BLaER1 (cell line): Measurements from ENCODE around the gene PRSS22.

ENCODE experiments used
- H3K27ac ChIP-seq: shearing (Covaris generic); formaldehyde crosslinking; 2 replicates; pipeline ENCODE4 v1.8.1; 2022
- H3K27me3 ChIP-seq: shearing (Covaris generic); formaldehyde crosslinking; 2 replicates; pipeline ENCODE4 v1.8.1; 2022
- H3K36me3 ChIP-seq: shearing (Covaris generic); formaldehyde crosslinking; 2 replicates; pipeline ENCODE4 v1.8.1; 2022
- H3K4me1 ChIP-seq: shearing (Covaris generic); formaldehyde crosslinking; 2 replicates; pipeline ENCODE4 v1.8.1; 2022
- H3K4me2 ChIP-seq: shearing (Covaris generic); formaldehyde crosslinking; 2 replicates; pipeline ENCODE4 v1.8.1; 2022
- H3K4me3 ChIP-seq: shearing (Covaris generic); formaldehyde crosslinking; 2 replicates; pipeline ENCODE4 v1.8.1; 2022
- H3K9ac ChIP-seq: shearing (Covaris generic); formaldehyde crosslinking; 2 replicates; pipeline ENCODE4 v1.8.1; 2022
- H3K9me3 ChIP-seq: shearing (Covaris generic); formaldehyde crosslinking; 2 replicates; pipeline ENCODE4 v1.8.1; 2022
- H4K20me1 ChIP-seq: shearing (Covaris generic); formaldehyde crosslinking; 2 replicates; pipeline ENCODE4 v1.8.1; 2022
- Cebpa-rat ChIP-seq: shearing (Covaris generic); IDR thresholded peaks from 2 replicates; pipeline ENCODE4 v1.8.1; 2022

Gene PRSS22

DNA sequence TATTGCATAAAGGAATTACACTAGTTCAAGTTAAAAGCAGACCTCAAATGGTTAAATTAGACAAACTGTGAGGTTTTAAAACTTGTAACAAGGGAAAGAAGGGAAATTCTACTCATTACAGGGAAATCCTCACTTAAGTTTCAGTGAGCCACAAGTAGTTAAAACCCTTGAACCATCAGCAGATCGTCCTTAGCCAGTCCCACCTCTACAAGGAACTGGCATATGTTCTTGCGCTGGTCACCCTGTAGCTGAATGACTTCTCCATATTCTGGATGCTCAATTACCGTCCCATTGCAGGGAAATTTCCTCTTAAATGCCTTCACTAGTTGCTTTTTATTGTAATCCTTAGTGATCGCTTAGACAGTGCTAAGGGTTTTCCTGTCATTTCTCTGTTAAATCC is 35.5 kb downstream of the PRSS22 start:
- Histone ChIP-seq H4K20me1 (0 out of 2 replicates have a peak, but pooled peaks cover 7% of the 10 kb centered on the region), H3K9me3 (no peaks in the 10 kb centered on the region), H3K4me1 (peaks cover 11% of the 10 kb centered on the region; the same call in 1 of the 2 replicates), H3K36me3 (no peaks in the 10 kb centered on the region), H3K27ac (no peak overlapping the region), H3K4me2 (no peak overlapping the region), H3K27me3 (no peaks in the 10 kb centered on the region), H3K4me3 (no peak overlapping the region), H3K9ac (no peak overlapping the region)
- TF ChIP-seq Cebpa-rat = no peak

DNA sequence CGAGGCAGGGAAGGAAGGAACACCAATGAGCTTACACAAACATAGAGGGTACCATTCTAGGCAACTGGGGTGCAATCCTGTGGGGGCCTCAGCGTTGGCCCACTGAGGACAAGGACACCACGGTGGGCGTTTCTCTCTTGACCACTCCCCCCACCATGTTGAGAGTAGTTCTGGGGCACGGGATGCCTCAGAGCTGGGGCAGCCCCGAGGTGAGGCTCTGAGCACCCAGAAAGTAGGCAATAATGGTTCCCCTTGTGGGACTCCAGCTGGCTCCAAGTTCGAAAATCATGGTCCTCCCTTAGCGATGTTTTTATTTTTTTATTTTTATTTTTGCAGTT is 35.8 kb downstream of the PRSS22 start:
- H3K9me3 ChIP-seq = no peaks in the 10 kb centered on the region
- H3K36me3 ChIP-seq = no peaks in the 10 kb centered on the region
- H3K4me3 ChIP-seq = no peak overlapping the region
- no peak overlapping the region for H3K4me2 ChIP-seq
- no peak overlapping the region for H3K9ac ChIP-seq
- H3K4me1 ChIP-seq = peaks cover 11% of the 10 kb centered on the region; the same call in 1 of the 2 replicates
- no peaks in the 10 kb centered on the region for H3K27me3 ChIP-seq
- TF ChIP-seq Cebpa-rat = no peak
- 0 out of 2 replicates have a peak, but pooled peaks cover 7% of the 10 kb centered on the region for H4K20me1 ChIP-seq
- H3K27ac ChIP-seq = no peak overlapping the region

DNA sequence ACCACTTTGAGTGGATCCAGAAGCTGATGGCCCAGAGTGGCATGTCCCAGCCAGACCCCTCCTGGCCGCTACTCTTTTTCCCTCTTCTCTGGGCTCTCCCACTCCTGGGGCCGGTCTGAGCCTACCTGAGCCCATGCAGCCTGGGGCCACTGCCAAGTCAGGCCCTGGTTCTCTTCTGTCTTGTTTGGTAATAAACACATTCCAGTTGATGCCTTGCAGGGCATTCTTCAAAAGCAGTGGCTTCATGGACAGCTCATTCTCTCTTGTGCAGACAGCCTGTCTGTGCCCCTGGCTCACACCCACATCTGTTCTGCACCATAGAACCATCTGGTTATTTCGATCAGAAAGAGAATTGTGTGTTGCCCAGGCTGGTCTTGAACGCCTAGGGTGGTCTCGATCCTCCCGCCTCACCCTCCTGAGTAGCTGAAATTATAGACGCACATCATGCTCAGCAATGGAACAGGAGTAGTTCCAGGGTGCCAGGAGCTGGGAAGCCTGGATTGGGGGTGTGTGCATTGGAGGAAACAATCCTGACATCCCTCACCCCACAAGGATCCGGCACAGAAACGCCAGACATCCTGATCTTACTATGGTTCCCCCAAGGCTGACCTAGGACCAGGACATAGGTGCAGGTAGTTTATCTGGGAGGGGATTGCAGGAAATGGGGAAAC is 36.3 kb downstream of the PRSS22 start:
- peaks cover 14% of the 10 kb centered on the region for H3K4me1 ChIP-seq
- no peak overlapping the region for H3K4me3 ChIP-seq
- no peak overlapping the region for H3K4me2 ChIP-seq
- H3K9ac ChIP-seq = no peak overlapping the region
- no peak overlapping the region for H3K27ac ChIP-seq
- H4K20me1 ChIP-seq = 0 out of 2 replicates have a peak, but pooled peaks cover 7% of the 10 kb centered on the region
- H3K9me3 ChIP-seq = no peaks in the 10 kb centered on the region
- H3K36me3 ChIP-seq = no peaks in the 10 kb centered on the region
- H3K27me3 ChIP-seq = no peaks in the 10 kb centered on the region
- no peak for TF ChIP-seq Cebpa-rat

DNA sequence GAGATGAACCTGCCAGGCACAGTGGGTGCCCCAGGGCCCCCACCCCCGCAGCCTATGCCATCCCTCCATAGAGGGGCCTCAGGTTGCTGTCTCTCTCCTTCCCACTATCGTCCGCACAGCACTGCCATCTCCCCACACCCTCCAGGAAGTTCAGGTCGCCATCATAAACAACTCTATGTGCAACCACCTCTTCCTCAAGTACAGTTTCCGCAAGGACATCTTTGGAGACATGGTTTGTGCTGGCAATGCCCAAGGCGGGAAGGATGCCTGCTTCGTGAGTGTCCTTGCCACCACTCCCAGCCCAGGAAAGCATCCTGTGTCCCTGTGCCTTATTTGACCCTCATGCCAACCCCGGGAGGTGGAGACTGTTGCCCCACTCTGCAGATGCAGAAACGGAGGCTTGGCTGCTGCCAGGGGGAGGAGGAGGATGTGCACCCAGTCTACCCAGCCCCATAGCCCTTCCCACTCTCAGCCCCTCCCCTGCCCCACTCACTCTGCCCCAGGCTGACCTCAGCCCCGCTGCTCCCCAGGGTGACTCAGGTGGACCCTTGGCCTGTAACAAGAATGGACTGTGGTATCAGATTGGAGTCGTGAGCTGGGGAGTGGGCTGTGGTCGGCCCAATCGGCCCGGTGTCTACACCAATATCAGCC is 37.0 kb downstream of the PRSS22 start:
- Histone ChIP-seq H3K9ac (no peak overlapping the region), H3K4me3 (no peak overlapping the region), H3K4me2 (no peak overlapping the region), H3K36me3 (no peaks in the 10 kb centered on the region), H3K4me1 (peaks cover 20% of the 10 kb centered on the region), H4K20me1 (0 out of 2 replicates have a peak, but pooled peaks cover 7% of the 10 kb centered on the region), H3K27ac (no peak overlapping the region), H3K27me3 (no peaks in the 10 kb centered on the region), H3K9me3 (no peaks in the 10 kb centered on the region)
- TF ChIP-seq Cebpa-rat = no peak

DNA sequence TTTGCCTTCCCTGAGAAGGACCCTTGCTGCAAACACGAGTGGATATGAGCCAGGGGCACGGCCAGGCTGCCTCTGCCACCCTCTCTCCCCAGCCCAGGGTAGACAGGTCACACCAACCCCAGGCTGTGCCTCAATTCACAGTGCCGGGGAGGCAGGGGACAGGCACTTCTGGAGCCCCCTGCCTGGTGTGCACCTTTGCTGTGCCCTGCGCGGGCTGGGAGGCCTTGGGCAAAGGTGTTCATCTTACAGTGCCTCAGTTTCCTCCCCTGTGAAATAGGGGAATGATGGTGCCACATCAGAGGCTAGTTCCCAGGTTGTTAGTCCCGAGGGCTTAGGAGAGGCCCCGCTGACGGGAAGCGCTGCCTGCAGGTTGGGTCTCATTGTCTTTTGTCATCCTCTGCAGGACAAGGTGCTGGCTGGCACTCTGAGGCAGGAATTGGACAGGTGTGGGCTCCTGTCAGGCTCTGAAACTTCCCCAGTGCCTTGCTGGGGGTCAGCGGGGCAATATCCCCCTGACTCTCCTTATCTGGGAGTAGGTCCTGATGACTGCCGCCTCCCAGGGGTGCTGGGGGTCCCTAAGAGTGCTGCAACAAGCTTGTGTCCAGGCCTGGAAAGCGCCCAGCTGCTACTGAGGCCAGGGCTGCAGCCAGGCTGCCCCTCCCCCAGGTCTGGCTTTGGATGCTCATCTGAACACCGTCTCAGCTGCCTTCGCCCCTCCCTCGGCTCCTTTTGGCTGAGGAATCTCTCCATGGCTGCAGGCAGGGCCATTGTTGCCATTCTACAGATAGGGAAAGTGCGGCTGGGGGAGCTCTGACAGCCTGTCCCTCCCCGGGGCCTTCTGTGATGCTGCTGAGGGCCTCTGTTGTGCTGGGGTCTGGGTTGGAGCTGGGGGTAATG is 37.8 kb downstream of the PRSS22 start:
- Histone ChIP-seq H3K4me3 (no peak overlapping the region), H3K36me3 (no peaks in the 10 kb centered on the region), H3K9me3 (no peaks in the 10 kb centered on the region), H3K27me3 (no peaks in the 10 kb centered on the region), H3K4me1 (peaks cover 27% of the 10 kb centered on the region), H4K20me1 (0 out of 2 replicates have a peak, but pooled peaks cover 7% of the 10 kb centered on the region), H3K27ac (no peak overlapping the region), H3K9ac (no peak overlapping the region), H3K4me2 (no peak overlapping the region)
- no peak for TF ChIP-seq Cebpa-rat

DNA sequence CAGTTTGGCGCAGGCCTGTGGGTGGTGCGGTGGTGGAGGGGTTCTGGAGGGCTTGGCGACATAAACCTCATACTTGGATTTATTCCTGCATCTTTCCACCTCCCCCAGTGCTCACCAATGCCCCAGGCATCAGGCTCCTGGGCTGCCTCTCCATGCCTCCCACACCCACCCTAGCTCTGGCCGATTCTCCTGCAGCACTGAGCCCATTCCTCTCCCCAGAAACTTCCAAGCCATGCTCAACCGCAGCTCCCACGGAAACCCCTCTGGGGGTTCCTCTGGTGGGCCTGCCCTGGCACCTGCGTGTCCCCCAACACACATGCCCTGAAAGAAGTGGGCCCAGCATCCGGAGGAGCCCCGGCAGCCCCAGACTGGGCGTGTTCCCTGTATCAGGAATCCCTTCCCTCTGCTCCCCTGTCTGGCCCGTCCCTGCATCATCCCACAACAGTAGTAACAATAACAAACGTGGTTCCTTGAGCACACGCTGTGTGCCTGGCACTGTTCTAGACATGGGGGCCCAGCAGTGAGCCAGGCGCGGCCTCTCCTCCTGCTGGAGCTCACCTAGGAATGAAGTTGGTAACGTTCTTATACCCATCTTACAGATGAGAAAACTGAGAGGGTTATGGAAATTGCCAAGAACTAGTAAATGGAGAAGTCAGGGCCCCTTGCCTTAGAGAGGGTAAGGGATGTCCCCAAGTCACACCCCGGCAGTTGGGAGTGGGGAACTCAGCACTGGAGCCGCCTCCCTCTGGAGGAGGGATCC is 38.6 kb downstream of the PRSS22 start:
- no peaks in the 10 kb centered on the region for H3K36me3 ChIP-seq
- no peak overlapping the region for H3K27ac ChIP-seq
- H3K4me3 ChIP-seq = no peak overlapping the region
- TF ChIP-seq Cebpa-rat = no peak
- H4K20me1 ChIP-seq = 0 out of 2 replicates have a peak, but pooled peaks cover 7% of the 10 kb centered on the region
- no peaks in the 10 kb centered on the region for H3K9me3 ChIP-seq
- H3K27me3 ChIP-seq = no peaks in the 10 kb centered on the region
- H3K4me1 ChIP-seq = peaks cover 33% of the 10 kb centered on the region
- no peak overlapping the region for H3K4me2 ChIP-seq
- no peak overlapping the region for H3K9ac ChIP-seq

DNA sequence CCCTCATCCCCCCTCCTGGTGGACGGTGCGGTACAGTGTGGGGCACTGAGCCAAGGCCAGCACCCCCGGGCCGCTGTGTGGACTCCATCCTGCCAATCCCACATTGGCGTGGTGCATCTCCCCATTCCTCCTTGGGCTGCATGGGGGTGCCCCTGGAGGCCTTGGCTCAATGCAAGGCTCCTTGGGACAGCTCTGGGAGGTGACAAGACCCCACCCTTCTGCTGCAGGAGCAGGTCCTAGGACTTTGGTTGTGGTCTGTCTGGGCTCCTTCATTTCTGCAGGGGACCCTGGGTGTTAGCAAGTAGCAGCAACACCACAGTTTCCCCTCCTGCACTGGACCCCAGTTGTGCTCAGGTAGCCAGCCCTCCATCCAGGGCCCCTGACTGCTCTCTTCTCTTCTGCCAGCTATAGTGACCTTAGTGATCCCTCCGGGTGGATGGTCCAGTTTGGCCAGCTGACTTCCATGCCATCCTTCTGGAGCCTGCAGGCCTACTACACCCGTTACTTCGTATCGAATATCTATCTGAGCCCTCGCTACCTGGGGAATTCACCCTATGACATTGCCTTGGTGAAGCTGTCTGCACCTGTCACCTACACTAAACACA is 39.6 kb downstream of the PRSS22 start:
- H3K36me3 ChIP-seq = no peaks in the 10 kb centered on the region
- H3K4me2 ChIP-seq = peak overlapping the region; percentile 71
- peak overlapping the region; percentile 62; the same call in 1 of the 2 replicates for H3K27ac ChIP-seq
- H3K9me3 ChIP-seq = no peaks in the 10 kb centered on the region
- no peaks in the 10 kb centered on the region for H3K27me3 ChIP-seq
- no peak for TF ChIP-seq Cebpa-rat
- 0 out of 2 replicates have a peak, but pooled peaks cover 7% of the 10 kb centered on the region for H4K20me1 ChIP-seq
- H3K4me1 ChIP-seq = peaks cover 33% of the 10 kb centered on the region
- H3K9ac ChIP-seq = no peak overlapping the region
- H3K4me3 ChIP-seq = peak overlapping the region; percentile 61; the same call in 1 of the 2 replicates

DNA sequence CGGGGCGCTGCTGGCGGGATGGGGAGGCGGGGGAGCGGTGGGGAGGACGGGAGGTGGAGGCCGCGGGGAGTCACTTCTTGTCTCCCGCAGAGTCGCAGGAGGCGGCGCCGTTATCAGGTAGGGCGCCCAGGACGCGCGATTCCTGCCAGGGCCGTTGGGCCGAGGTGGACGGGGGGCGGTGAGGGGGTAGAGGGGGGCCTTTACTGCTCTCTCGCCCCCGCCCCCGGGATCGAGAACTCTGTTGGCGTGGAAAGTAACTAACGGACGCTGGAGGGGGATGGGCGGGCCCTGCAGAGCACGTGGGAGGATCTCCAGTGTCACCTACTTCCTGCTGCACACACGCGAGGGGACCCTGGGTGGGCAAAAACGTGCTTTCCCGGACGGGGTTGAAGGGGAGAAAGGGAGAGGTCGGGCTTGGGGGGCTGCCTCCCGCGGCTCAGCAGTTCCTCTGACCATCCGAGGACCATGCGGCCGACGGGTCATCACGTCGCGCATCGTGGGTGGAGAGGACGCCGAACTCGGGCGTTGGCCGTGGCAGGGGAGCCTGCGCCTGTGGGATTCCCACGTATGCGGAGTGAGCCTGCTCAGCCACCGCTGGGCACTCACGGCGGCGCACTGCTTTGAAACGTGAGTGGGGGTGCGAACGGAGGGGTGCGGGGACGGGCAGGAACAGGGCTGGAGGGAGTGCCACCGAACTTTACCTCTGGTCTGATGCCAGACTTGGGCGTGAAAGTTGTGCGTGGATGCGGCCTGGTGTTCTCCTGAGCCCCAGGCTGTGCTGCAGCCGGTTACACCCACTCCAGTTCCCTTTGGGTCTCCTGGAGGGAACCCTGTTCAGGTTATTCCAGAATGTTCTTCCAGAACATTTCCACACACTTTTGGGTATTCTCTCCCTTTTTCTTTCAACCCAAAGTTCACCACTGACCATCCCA is 40.4 kb downstream of the PRSS22 start:
- H3K27me3 ChIP-seq = no peaks in the 10 kb centered on the region
- peak overlapping the region; percentile 67; the same call in 1 of the 2 replicates for H3K9ac ChIP-seq
- H3K9me3 ChIP-seq = no peaks in the 10 kb centered on the region

More for the DNA sequence above, 40.4 kb downstream of the PRSS22 start:
- H3K4me2 ChIP-seq = peak overlapping the region; percentile 71
- H3K4me3 ChIP-seq = peak overlapping the region; percentile 61
- 0 out of 2 replicates have a peak, but pooled peaks cover 7% of the 10 kb centered on the region for H4K20me1 ChIP-seq
- H3K4me1 ChIP-seq = peaks cover 33% of the 10 kb centered on the region
- no peak for TF ChIP-seq Cebpa-rat
- no peaks in the 10 kb centered on the region for H3K36me3 ChIP-seq
- H3K27ac ChIP-seq = peak overlapping the region; percentile 74
